Panc1 (cell line): ENCODE data around the gene ATP2B2. TPM values are rescaled to one million over a fixed set of nuclear protein-coding genes. Genes with fewer than 3 reads are reported as not detected.

Experiments used
- ATAC-seq: fragments of 200-7000 bp; cut with Tn5 transposase; 2 replicates; pipeline ENCODE4 v1.9.1; 2020; ENCODE audit warnings: mild to moderate bottlenecking, moderate library complexity
- BruUV-seq: library from RNA; stranded (reverse); fragments of 400-500 nt; replicated peaks from 2 replicates; lab custom pipeline; 2021; lab: Mats Ljungman, UMichigan
- CTCF ChIA-PET: fragments of 300-600 bp; sonication (Branson Sonifier 250); formaldehyde crosslinking; loops from one replicate; lab custom pipeline; 2022; ENCODE audit warnings: antibody characterized with exemption; lab: Charles Lee
- POLR2A ChIA-PET: fragments of 300-600 bp; sonication (Branson Sonifier 250); formaldehyde crosslinking; loops from one replicate; lab custom pipeline; 2022; ENCODE audit warnings: antibody characterized with exemption; lab: Charles Lee
- DNase-seq: peaks from one replicate; pipeline ENCODE4 v3.0.0-alpha.2; 2010; ENCODE audit warnings: low read depth, low spot score
- H3K27ac ChIP-seq: 2 replicates; pipeline ENCODE4 v1.5.1; 2011; ENCODE audit warnings: mild to moderate bottlenecking, low read length, inconsistent platforms
- H3K27me3 ChIP-seq: fragments of 200-500 bp; sonication (Bioruptor generic); 2 replicates; pipeline ENCODE4 v1.6.0; 2014; ENCODE audit warnings: low read length, inconsistent platforms; ENCODE audit not compliant: control insufficient read depth, insufficient read depth
- H3K36me3 ChIP-seq: fragments of 200-500 bp; sonication (Bioruptor generic); 2 replicates; pipeline ENCODE4 v1.5.1; 2014; ENCODE audit warnings: inconsistent platforms, mild to moderate bottlenecking, low read length, moderate library complexity; ENCODE audit not compliant: control insufficient read depth, insufficient read depth
- H3K4me1 ChIP-seq: 2 replicates; pipeline ENCODE4 v1.5.1; 2011; ENCODE audit warnings: inconsistent platforms, mild to moderate bottlenecking, low read length, moderate library complexity; ENCODE audit not compliant: control insufficient read depth, insufficient read depth
- H3K4me3 ChIP-seq, 2 experiments: 2 replicates each; pipeline ENCODE4 v1.5.1; 2011 to 2012; ENCODE audit warnings: low read depth in 2 of 2, low read length in 2 of 2, mild to moderate bottlenecking in 2 of 2, inconsistent platforms in 1 of 2, moderate library complexity in 1 of 2
- H3K9me3 ChIP-seq: fragments of 200-500 bp; sonication (Bioruptor generic); 2 replicates; pipeline ENCODE4 v1.5.1; 2014; ENCODE audit warnings: low read depth, mild to moderate bottlenecking, inconsistent platforms, low read length, moderate library complexity; ENCODE audit not compliant: control insufficient read depth, insufficient read depth
- CTCF ChIP-seq: fragments of 450-650 bp; IDR thresholded peaks from 2 replicates; pipeline ENCODE4 v1.5.1; 2017; ENCODE audit warnings: mild to moderate bottlenecking
- POLR2AphosphoS5 ChIP-seq: IDR thresholded peaks from 2 replicates; pipeline ENCODE4 v1.6.1; 2012; ENCODE audit warnings: mild to moderate bottlenecking, low read depth, low read length, moderate library complexity
- REST ChIP-seq, 2 experiments: IDR thresholded peaks; 2 replicates each; pipeline ENCODE4 v1.6.1; 2011 to 2012; ENCODE audit warnings: low read depth in 2 of 2, control low read depth in 1 of 2, low read length in 1 of 2, mild to moderate bottlenecking in 1 of 2, moderate library complexity in 1 of 2; ENCODE audit not compliant: insufficient read depth in 1 of 2
- SIN3A ChIP-seq: IDR thresholded peaks from 2 replicates; pipeline ENCODE4 v1.6.1; 2012; ENCODE audit warnings: low read depth, mild to moderate bottlenecking, low read length, moderate library complexity, borderline replicate concordance; ENCODE audit not compliant: insufficient read depth
- TCF7L2 ChIP-seq: IDR thresholded peaks from 2 replicates; pipeline ENCODE4 v1.6.1; 2011; ENCODE audit warnings: mild to moderate bottlenecking, low read depth, low read length, inconsistent platforms
- in situ Hi-C: cut with HindIII; loops from 2 replicates; pipeline ENCODE4 v1.10.0; 2016; ENCODE audit warnings: low sequenced_read_pairs, low pct_unique_long_range_greater_than_20kb
- intact Hi-C: fragments of 100-400 bp; cut with micrococcal nuclease; formaldehyde crosslinking; loops from one replicate; pipeline ENCODE4 v1.10.0; 2022; ENCODE audit not compliant: unreplicated experiment
- total RNA-seq: library from RNA; stranded (reverse); gene quantifications from one replicate; pipeline ENCODE4 v1.2.1, GENCODE V29; 2021; ENCODE audit not compliant: unreplicated experiment

Gene ATP2B2
- total RNA-seq, 1 experiment from 2014 or later: not detected

- DNase-seq (no peak), ATAC-seq (no peak)
- no peak overlapping the region for H3K27ac ChIP-seq
- no peaks in the 10 kb centered on the region for H3K4me1 ChIP-seq
- intact Hi-C loops: no loop called here
- no peaks in the 10 kb centered on the region for H3K36me3 ChIP-seq
- in situ Hi-C loops: no loop called here
- H3K27me3 ChIP-seq: no peaks in the 10 kb centered on the region; the same call in 1 of the 2 replicates
- ChIA-PET POLR2A (no interaction called here), CTCF (no interaction called here)
- no TSS peak for BruUV-seq
- H3K9me3 ChIP-seq: no peaks in the 10 kb centered on the region
- H3K4me3 ChIP-seq: no peak overlapping the region
- no peak for TF ChIP-seq SIN3A
- TF ChIP-seq CTCF: no peak
- TF ChIP-seq POLR2AphosphoS5: no peak
- no peak for TF ChIP-seq TCF7L2
- no peak for TF ChIP-seq REST (IDR thresholded peaks at IDR 0.05; ENCODE audit: insufficient read depth in 1 of 2, low read depth in 2 of 2, low read length in 1 of 2)
Measured at GRCh38 chr3:10524799-10525301, 19.5 kb upstream of the ATP2B2 start.

- TF ChIP-seq TCF7L2: no peak
- TF ChIP-seq CTCF: no peak
- no peak for TF ChIP-seq POLR2AphosphoS5
- no peak for TF ChIP-seq SIN3A
- TF ChIP-seq REST (IDR thresholded peaks at IDR 0.05; ENCODE audit: insufficient read depth in 1 of 2, low read depth in 2 of 2, low read length in 1 of 2): no peak
- Histone ChIP-seq H3K4me1 (no peaks in the 10 kb centered on the region), H3K36me3 (no peaks in the 10 kb centered on the region), H3K9me3 (no peaks in the 10 kb centered on the region), H3K27me3 (no peaks in the 10 kb centered on the region; the same call in 1 of the 2 replicates), H3K27ac (no peak overlapping the region), H3K4me3 (no peak overlapping the region)
- ATAC-seq (no peak), DNase-seq (no peak)
- ChIA-PET POLR2A (no interaction called here), CTCF (no interaction called here)
- no TSS peak for BruUV-seq
- in situ Hi-C loops (no loop called here), intact Hi-C loops (no loop called here)
Measured at GRCh38 chr3:10524270-10524669, 18.9 kb upstream of the ATP2B2 start.
